OCI-LY3 (cell line): ENCODE data around the gene FOSL1.

Experiments
- H2AFZ ChIP-seq: fragments of 200-600, 300-600 bp; shearing (Covaris generic); 2 replicates; pipeline ENCODE4 v1.6.0; 2014; ENCODE audit warnings: antibody characterized with exemption, low read depth, low read length
- H3K27ac ChIP-seq: fragments of 200-600, 300-600 bp; sonication (generic); 2 replicates; pipeline ENCODE4 v1.5.1; 2014; ENCODE audit warnings: mild to moderate bottlenecking, low read length, moderate library complexity, mixed read lengths
- H3K27me3 ChIP-seq: fragments of 200-600, 300-600 bp; sonication (generic); 2 replicates; pipeline ENCODE4 v1.6.1; 2014; ENCODE audit warnings: low read depth, low read length, mixed read lengths
- H3K36me3 ChIP-seq: fragments of 200-600, 300-600 bp; sonication (generic); replicated peaks from 2 replicates; pipeline ENCODE3; 2014; ENCODE audit warnings: low read depth, low read length, mixed read lengths
- H3K4me1 ChIP-seq: fragments of 300-600, 200-600 bp; sonication (generic); 2 replicates; pipeline ENCODE4 v1.6.1; 2014; ENCODE audit warnings: low read length, mixed read lengths
- H3K4me2 ChIP-seq: fragments of 200-600, 300-600 bp; sonication (generic); 2 replicates; pipeline ENCODE4 v1.6.1; 2014; ENCODE audit warnings: low read length, mixed read lengths
- H3K4me3 ChIP-seq: fragments of 300-600, 200-600 bp; sonication (generic); 2 replicates; pipeline ENCODE4 v1.5.1; 2014; ENCODE audit warnings: antibody characterized with exemption, mild to moderate bottlenecking, low read length, moderate library complexity
- H3K79me2 ChIP-seq: fragments of 300-600, 200-600 bp; shearing (Covaris generic); 2 replicates; pipeline ENCODE4 v1.6.1; 2014; ENCODE audit warnings: mild to moderate bottlenecking, low read length, mixed read lengths
- H3K9ac ChIP-seq: fragments of 300-600, 200-600 bp; shearing (Covaris generic); 2 replicates; pipeline ENCODE4 v1.6.0; 2014; ENCODE audit warnings: mild to moderate bottlenecking, low read length, moderate library complexity
- H3K9me3 ChIP-seq: fragments of 200-600, 300-600 bp; shearing (Covaris generic); 2 replicates; pipeline ENCODE4 v1.6.1; 2014; ENCODE audit warnings: low read length, mixed read lengths; ENCODE audit not compliant: insufficient read depth
- H4K20me1 ChIP-seq: fragments of 200-600, 300-600 bp; sonication (generic); 2 replicates; pipeline ENCODE4 v1.6.1; 2016; ENCODE audit warnings: low read length, mixed read lengths; ENCODE audit not compliant: insufficient read depth
- EZH2phosphoT487 ChIP-seq: fragments of 200-600 bp; shearing (Covaris generic); IDR thresholded peaks from 2 replicates; pipeline ENCODE4 v1.6.1; 2018; ENCODE audit warnings: antibody characterized with exemption, mixed run types, low read depth
- TF ChIP-seq, protein P1 (sequence below): fragments of 200-600, 300-600 bp; sonication (generic); IDR thresholded peaks from 2 replicates; pipeline ENCODE4 v1.5.1; 2014; ENCODE audit warnings: antibody characterized with exemption, low read length, low read depth

The FOSL1 gene

DNA sequence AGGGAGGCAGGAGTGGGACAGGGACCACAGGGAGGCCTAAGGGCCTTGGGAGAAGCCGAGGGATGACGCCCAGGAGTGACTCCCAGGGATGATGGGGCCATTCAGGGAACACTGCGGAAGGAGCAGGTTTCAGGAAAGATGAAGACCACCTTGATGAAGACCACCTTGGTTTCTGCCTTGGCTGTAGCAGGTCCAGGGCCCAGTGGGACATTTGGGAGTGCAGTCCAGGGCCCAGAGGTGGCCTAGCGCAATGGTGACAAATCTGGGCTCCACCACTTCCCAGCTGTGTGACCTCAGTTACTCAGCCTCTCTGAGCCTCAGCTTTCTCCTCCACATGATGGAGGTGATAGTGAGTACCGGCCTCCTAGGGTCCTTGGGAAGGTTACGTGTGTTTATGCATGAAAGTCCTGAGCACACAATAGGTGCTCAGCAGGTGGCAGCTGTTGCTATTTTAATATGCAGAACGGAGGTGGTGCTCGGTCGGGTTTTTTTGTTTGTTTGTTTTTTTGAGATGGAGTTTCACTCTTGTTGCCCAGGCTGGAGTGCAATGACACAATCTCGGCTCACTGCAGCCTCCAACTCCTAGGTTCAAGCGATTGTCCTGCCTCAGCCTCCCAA lies 45.9 kb upstream of the FOSL1 start:
- Histone ChIP-seq H3K9ac (no peak overlapping the region), H3K4me3 (no peak overlapping the region), H3K9me3 (no peaks in the 10 kb centered on the region)

DNA sequence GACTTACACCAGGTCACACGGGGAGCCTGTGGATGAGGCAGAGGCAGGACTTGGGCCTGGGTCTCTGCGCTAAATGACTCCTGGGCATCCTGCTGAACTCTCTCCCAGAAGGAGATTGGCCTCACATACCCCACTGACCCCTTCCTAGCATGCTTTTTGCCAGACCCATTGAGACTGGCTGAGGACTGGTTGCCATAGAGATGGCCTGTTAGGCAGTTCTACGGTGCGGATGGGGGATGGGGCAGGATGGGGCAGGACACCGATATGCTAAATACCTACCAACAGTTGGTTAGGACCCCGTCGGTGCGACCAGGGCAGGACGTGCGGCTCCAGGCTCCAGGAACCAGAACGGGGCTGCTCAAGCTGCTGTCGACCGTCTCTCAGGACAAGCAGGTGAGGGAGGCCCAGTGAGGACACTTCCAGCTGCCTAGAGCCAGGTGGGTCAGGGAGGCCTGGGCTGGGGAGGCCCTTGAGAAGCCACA lies 45.3 kb upstream of the FOSL1 start, which contains the start of gene TSGA10IP:
TSS of gene TSGA10IP (plus strand) at position 51 of the 482 bp plus-strand sequence. CDS start at position 247, 196 bp downstream.
- no peak within 1 kb of the TSS for H3K4me2 ChIP-seq
- no peak within 1 kb of the TSS for H3K4me3 ChIP-seq
- H3K27ac ChIP-seq: no peak within 1 kb of the TSS

More for the DNA sequence above, 45.9 kb upstream of the FOSL1 start:
- H3K27ac ChIP-seq: no peak overlapping the region
- H4K20me1 ChIP-seq: no peaks in the 10 kb centered on the region
- peaks cover 10% of the 10 kb centered on the region for H3K4me1 ChIP-seq
- no peaks in the 10 kb centered on the region for H3K27me3 ChIP-seq
- TF ChIP-seq, protein P1, sequence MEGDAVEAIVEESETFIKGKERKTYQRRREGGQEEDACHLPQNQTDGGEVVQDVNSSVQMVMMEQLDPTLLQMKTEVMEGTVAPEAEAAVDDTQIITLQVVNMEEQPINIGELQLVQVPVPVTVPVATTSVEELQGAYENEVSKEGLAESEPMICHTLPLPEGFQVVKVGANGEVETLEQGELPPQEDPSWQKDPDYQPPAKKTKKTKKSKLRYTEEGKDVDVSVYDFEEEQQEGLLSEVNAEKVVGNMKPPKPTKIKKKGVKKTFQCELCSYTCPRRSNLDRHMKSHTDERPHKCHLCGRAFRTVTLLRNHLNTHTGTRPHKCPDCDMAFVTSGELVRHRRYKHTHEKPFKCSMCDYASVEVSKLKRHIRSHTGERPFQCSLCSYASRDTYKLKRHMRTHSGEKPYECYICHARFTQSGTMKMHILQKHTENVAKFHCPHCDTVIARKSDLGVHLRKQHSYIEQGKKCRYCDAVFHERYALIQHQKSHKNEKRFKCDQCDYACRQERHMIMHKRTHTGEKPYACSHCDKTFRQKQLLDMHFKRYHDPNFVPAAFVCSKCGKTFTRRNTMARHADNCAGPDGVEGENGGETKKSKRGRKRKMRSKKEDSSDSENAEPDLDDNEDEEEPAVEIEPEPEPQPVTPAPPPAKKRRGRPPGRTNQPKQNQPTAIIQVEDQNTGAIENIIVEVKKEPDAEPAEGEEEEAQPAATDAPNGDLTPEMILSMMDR: no peak
- TF ChIP-seq EZH2phosphoT487: no peak
- H3K36me3 ChIP-seq: no peaks in the 10 kb centered on the region
- H3K4me2 ChIP-seq: no peak overlapping the region
- no peak overlapping the region for H2AFZ ChIP-seq
- no peaks in the 10 kb centered on the region for H3K79me2 ChIP-seq

DNA sequence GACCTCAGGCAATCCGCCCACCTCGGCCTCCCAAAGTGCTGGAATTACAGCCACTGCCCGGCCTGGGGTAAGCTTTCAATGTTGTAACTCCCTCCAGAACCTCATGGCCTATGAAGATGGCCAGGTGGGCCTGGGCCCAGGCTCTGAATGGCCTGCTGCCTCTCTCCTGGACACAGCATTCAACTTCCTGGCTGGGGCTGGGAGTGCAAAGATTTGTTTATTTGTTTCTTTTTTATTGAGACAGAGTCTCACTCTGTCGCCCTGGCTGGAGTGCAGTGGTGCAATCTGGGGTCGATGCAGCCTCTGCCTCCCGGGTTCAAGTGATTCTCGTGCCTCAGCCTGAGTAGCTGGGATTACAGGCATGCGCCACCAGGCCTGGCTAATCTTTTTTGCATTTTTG lies 44.6 kb upstream of the FOSL1 start:
- Histone ChIP-seq H3K79me2 (no peaks in the 10 kb centered on the region), H3K4me3 (no peak overlapping the region), H2AFZ (no peak overlapping the region), H3K27me3 (no peaks in the 10 kb centered on the region), H3K9me3 (no peaks in the 10 kb centered on the region), H4K20me1 (no peaks in the 10 kb centered on the region), H3K4me2 (no peak overlapping the region), H3K27ac (no peak overlapping the region), H3K36me3 (no peaks in the 10 kb centered on the region), H3K4me1 (peaks cover 15% of the 10 kb centered on the region), H3K9ac (no peak overlapping the region)
- TF ChIP-seq EZH2phosphoT487: no peak
- TF ChIP-seq, protein P1: no peak

More for the DNA sequence above, 45.3 kb upstream of the FOSL1 start, which contains the start of gene TSGA10IP:
- Histone ChIP-seq H3K79me2 (no peaks in the 10 kb centered on the region), H3K36me3 (no peaks in the 10 kb centered on the region), H3K9me3 (no peaks in the 10 kb centered on the region), H3K9ac (no peak within 1 kb of the TSS), H4K20me1 (no peaks in the 10 kb centered on the region), H3K27me3 (no peaks in the 10 kb centered on the region), H2AFZ (no peak within 1 kb of the TSS), H3K4me1 (peaks cover 15% of the 10 kb centered on the region)
- TF ChIP-seq, protein P1: no peak
- TF ChIP-seq EZH2phosphoT487: no peak

DNA sequence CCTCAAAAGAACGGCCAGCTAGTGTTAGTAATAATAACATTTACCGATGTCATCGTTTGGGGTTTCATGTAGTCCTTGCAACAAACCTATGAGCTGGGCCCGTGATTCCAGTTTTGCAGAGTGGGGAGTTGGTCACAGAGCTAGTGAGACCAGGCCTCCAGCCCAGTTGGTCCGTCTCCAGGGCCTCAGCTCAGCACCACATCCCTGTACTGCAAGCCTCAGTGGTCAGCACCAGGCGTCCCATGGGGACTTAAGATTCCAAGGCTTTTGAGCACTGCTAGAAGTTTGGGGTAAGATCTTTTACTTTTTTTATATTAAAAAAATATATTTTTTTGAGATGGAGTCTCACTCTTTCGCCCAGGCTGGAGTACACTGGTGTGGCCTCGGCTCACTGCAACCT lies 44.0 kb upstream of the FOSL1 start:
- H3K79me2 ChIP-seq: no peaks in the 10 kb centered on the region
- TF ChIP-seq EZH2phosphoT487: no peak
- TF ChIP-seq, protein P1: no peak
- no peaks in the 10 kb centered on the region for H3K36me3 ChIP-seq
- H3K27ac ChIP-seq: no peak overlapping the region
- H3K4me3 ChIP-seq: no peak overlapping the region
- H3K4me1 ChIP-seq: peaks cover 15% of the 10 kb centered on the region
- no peak overlapping the region for H3K4me2 ChIP-seq
- H3K27me3 ChIP-seq: no peaks in the 10 kb centered on the region
- no peaks in the 10 kb centered on the region for H4K20me1 ChIP-seq
- no peaks in the 10 kb centered on the region for H3K9me3 ChIP-seq
- no peak overlapping the region for H2AFZ ChIP-seq
- H3K9ac ChIP-seq: no peak overlapping the region
